T follicular helper cell (primary cell): ENCODE results near the gene CXCL12.

ENCODE experiments used
- DNase-seq: peaks from one replicate; pipeline ENCODE4 v3.0.0-alpha.2; 2020; ENCODE audit warnings: low read depth

The CXCL12 gene

DNA sequence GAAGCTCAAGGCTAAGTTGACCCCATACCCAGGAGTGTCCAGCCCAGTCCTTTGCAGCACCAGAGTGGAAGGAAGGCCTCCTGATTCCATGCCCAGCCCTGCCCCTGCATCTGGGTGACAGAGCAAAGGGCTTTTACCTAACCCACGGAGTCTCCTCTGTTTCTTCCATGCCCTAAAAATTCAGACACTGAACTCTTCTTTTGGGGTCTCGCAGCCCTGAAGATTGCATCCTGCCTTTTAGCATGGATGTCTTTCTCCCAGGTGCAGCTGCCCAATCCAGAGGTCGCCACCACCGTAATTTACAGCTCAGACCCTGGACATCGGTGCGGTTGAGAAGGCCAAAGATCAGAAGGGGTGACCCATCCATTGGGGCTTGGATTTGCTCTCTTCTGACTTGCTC is 50.8 kb downstream of the CXCL12 start:
- no peak for DNase-seq

DNA sequence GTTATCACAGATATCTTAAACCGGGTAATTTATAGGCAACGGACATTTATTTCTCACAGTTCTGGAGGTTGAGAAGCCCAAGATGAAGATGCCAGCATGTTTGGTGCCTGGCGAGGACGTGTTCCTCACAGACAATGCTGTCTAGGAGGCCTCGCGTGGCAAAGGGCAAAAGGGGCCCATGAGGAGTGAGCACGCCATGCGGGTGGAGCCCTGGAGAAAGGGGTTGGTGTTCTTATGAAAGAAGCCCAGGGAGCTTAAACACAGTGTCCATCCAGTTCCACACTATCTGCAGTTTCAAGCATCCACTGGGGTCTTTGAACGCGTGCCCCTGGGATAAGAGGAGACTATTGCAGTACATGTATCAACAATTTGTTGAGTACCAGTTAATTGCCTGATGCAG is 51.4 kb downstream of the CXCL12 start:
- no peak for DNase-seq

DNA sequence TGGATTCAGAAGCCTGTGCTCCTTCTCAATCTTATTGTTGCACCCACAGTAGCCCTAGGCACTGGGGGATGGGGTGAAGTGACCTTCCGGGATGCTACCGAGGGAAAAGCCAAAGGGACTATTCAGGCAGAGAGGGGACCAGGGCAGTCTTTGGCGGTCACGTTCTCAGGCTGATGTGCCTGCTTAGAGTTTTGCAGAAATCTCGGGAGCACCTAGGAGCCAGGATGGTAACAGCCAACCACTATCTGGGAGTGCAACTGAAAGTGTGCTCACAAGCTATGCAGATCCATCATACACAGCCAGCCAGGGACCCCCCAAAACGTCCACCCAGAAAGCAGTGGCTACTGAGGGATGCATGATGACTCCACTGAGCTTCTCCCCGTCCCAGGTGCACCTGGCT is 52.4 kb downstream of the CXCL12 start:
- DNase-seq: no peak

DNA sequence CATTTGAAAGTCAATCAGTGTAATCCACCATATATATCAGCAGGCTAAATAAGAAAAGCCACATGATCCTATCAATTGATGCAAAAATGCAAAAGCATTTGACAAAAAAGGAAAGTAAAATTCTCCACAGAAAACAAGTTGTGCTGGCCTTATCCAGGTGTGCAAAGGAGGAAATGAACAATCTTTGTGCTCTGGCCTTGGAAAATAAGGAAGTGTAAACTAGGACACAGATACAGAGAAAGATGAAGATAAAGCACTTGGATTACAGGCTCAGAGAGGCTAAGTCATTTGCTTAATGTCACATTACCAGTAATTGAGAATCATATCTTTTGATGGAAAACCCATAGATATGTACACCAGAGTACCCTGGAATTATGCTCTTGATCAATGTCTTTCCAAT is 54.5 kb downstream of the CXCL12 start:
- no peak for DNase-seq

DNA sequence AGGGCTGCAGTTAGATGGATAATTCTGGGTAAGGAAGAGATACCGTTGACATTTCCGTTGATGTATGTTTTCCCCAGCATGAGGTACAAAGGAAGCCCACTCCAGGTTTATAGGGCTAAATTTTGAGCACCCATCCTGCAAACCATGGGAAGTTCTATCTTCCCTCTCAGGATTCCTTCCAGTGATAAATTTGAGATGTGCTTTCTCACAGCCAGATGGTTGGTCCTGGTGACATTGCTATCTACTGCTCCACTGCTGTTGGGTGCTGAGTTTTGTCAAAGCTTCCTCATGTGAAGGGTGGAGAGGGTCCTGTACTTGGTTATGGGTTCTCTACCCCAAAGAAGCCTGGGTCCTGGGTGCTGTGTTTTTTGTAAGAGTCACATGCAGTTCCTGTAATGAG is 57.4 kb downstream of the CXCL12 start:
- DNase-seq: no peak
